NCI-H2227 (cell line): ENCODE results near the gene MLYCD.
"Not testable (repeated sequence)": the region's sequence is repeated elsewhere in the genome, so short reads cannot be mapped to it uniquely, and the experiment has no call there.

Experiments used
- DNase-seq: peaks from one replicate; lab custom pipeline; 2025; ENCODE audit not compliant: unreplicated experiment; lab: John Stamatoyannopoulos, UW

The MLYCD gene

DNA sequence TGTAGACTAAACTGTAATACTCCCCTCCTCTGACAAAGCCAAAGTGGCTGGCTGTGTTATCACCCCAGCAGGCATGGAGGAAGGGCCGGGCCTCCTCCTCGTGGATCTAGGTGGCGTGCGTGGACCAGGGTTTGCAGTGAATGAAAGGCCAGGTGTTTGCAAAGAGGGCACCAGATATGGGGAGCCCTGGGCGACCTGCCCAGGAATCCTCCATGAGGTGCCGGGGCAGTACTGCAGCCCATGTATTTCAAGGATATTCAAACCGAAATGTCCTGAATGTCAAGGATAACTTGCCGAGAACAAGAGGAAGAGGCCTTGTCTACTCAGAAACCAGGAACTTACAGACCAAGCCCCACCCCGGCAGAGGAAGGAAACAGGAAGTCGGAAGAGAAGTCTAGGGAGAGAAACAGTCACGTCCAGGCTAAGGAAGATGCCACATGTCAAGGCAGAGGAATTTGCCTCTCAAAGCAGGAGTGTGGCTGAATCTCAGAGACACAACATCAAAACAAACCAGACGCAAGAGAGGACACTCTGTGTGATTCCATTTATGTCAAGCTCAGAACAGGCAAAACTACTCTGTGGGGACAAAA lies 40.4 kb downstream of the MLYCD start:
- DNase-seq, result no peak

DNA sequence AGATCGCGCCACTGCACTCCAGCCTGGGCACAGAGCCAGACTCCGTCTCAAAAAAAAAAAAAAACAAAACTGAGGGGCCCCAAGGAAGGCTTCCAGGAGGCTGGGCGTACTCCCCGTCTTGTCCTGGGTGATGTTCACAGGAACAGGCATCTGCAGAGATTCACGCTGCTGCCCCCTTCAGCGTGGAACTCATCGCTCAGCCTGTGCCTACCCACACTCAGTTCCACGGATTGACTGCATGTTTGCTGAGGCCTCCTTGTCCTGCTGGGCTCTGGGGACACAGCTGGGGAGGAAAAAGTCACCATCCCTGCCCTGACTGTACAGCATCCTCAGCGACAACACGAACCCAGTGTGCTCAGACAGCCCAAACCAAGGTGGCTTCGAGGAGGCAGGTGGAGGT lies 41.2 kb downstream of the MLYCD start:
- no peak for DNase-seq

DNA sequence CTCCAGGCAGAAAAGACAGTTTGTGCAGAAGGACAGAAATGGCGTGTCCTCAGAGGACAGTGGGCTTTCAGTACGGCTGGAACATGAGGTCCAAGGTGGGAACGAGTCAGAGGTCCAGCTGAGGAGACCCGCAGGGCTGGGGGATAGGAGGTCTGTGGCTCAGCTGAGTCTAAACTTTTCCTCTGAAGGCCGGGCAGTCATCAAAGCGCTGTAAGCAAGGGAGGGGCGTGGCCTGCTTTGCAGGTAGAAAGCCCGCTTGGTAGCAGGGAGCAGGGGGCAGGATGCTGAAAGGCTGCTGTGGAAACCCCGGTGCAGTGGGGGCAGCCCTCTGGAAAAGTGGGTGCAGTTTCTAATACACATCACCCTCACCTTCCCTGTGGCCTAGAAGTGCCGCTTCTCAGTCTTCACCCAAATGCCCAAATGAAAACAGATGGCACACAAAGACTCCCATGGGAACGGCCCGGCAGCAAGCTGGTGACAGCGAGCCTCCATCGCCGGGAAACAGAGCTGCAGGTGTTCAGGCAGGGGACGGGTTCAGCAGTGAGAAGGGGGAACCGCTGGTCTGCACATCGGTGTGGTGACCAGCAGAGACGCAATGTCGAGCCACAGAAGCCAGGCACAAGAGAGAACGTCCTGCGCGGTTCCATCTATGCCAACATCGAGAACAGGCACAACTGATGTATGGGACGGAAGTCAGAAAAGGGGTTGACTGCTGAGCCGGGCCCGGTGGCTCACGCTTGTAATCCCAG lies 41.9 kb downstream of the MLYCD start:
- DNase-seq, result no peak

DNA sequence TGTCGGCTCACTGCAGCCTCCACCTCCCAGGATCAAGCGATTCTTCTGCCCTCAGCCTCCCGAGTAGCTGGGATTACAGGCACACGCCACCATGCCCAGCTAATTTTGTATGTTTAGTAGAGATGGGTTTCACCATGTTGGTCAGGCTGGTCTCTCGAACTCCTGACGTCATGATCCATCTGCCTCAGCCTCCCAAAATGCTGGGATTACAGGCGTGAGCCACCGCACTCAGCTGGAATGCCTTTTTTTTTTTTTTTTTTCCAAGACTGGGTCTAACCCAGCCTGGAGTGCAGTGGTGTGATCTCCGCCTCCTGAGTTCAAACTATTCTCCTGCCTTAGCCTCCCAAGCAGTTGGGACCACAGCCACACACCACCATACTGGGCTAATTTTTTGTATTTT lies 42.6 kb downstream of the MLYCD start:
- DNase-seq, result not testable (repeated sequence)

DNA sequence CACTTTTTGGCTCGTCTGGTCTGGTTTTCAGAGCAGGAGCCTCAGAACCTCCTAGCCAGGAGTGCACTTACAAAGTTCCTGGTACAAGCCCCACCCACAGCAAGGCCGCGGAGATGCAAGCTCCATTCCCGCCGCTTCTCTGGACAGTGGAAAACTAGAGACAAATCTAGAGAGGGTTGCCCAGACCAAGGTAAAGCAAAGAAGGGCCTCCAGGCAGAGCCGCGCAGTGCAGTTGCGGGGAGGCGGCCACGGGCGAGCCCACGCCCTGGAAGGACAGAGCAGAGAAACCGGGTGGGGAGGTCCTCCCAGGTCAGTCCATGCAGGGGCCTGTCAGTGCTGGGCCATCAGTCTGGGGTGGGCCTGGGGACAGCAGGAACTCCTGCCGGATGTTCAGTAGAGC lies 43.2 kb downstream of the MLYCD start:
- no peak for DNase-seq

- no peak for DNase-seq
Observed at GRCh38 chr16:83942815-83943515, 44.0 kb downstream of the MLYCD start.

- no peak for DNase-seq
Observed at GRCh38 chr16:83943516-83944050, 44.7 kb downstream of the MLYCD start.

GRCh38 chr16:83945587-83945986 lies 46.7 kb downstream of the MLYCD start:
- no peak for DNase-seq

DNA sequence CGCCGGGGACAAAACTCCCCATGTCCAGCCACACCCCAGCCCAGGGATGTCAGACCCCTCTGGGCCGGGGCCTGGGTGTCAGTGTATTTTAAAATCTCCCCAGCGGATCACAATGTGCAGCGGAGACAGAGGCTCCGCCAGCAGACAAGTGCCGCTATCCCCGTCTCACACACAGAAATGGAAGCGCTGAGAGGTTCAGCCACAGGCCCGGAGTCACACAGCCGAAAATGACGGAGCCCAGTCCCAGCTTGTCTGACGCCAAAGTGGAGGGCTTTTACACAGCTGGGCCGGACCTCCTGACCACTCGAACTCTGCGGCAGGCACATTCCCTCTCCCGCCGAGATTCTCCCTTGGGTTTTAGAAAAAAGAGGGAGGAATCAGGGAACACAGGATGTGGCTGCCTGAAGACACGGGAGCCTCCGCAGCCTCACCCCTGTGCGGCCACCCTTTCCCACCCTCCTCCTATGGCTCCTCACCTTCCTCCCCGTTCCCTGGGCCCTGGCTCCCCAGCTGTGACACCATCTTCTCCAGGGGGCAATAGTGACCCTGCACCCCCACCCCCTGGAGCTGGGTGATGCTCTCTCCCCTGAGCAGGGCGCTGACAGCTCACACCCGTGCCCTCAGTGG lies 47.4 kb downstream of the MLYCD start:
- no peak for DNase-seq

- DNase-seq, result no peak
Observed at GRCh38 chr16:83946781-83947566, 48.1 kb downstream of the MLYCD start.

DNA sequence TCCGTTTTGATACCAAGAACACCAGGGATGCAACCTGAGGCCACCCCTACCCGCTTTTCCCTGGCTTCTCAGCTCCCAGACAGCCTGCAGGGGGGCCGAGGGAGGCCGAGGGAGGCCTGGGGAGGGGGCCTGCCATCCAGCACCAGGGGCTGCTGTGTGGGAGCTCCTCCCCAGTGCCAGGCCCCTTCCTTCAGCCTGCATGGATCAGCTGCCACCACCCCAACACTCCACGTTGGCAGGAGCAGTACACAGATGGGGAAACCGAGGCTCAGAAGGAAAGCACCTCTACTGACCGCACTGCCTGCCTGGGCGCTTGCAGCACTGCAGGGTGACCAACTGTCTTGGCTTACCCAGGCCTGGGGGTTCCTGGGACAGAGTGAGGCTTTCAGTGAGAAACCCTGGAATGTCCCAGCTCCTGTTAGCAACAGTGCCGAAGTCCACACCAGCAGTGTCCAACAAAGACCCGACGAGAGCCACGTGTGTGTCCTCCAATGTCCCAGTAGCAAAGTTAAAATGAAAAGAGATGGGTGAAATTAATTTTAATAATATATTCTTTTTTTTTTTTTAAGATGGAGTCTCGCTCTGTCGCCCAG lies 48.8 kb downstream of the MLYCD start:
- DNase-seq, result no peak

DNA sequence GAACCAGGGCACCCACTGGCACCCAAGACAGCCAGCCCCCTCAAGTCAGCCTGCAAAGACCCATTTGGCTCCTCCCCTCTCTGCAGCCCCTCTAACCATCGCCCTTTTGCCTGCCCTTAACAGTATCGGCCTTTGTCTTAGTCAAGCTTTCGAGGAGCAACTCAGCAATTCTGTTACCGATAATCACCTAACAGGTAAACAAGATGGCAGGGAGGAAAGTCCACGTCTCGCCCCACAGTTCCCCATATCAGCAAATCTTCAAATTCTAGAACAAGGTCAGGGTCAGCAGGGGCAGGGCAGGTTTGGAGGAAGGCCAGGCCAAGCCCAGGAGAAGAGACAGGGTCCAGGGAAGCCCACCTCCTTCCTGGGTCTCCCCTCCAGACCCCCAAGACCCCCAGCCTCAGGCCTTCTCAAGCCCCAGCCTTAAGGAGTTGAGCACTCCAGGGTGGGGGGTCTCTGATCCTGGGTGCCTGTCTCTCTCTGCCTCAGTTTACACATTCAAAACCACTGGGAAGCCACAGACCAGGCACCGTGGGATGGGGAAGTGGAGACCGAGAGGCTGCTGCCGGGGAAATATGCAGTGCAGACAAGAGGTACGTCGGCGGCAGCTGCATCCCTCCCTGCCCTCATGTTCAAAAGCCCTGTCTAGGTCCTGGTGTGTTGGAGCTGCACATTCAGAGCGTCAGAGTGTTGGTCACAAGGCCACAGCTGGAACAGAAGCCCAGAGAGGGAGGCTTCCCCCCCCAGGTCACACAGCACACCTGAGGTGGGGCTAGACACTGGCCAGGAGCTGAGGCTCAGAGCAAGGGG lies 50.2 kb downstream of the MLYCD start:
- DNase-seq, result no peak

GRCh38 chr16:83949724-83950001 lies 50.7 kb downstream of the MLYCD start:
- no peak for DNase-seq

GRCh38 chr16:83950862-83951399 lies 52.0 kb downstream of the MLYCD start:
- DNase-seq, result not testable (repeated sequence)

DNA sequence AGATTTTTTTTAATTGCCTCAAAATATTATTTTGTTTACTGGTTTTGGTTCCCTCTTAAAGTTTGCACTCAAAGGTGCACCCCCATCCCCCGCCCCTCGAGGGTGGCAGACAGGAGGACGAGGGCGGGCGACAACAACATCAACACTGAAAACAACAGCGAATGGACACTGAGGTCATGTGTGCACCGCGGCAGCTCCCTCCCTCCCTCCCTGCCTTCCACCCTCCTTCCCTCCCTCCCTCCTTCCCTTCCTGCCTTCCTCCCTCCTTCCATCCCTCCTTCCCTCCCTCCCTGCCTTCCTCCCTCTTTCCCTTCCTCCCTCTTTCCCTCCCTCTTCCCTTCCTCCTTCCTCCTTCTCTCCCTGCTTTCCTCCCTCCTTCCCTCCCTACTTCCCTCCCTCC lies 52.6 kb downstream of the MLYCD start:
- DNase-seq, result no peak

GRCh38 chr16:83952587-83952939 lies 53.6 kb downstream of the MLYCD start:
- no peak for DNase-seq

DNA sequence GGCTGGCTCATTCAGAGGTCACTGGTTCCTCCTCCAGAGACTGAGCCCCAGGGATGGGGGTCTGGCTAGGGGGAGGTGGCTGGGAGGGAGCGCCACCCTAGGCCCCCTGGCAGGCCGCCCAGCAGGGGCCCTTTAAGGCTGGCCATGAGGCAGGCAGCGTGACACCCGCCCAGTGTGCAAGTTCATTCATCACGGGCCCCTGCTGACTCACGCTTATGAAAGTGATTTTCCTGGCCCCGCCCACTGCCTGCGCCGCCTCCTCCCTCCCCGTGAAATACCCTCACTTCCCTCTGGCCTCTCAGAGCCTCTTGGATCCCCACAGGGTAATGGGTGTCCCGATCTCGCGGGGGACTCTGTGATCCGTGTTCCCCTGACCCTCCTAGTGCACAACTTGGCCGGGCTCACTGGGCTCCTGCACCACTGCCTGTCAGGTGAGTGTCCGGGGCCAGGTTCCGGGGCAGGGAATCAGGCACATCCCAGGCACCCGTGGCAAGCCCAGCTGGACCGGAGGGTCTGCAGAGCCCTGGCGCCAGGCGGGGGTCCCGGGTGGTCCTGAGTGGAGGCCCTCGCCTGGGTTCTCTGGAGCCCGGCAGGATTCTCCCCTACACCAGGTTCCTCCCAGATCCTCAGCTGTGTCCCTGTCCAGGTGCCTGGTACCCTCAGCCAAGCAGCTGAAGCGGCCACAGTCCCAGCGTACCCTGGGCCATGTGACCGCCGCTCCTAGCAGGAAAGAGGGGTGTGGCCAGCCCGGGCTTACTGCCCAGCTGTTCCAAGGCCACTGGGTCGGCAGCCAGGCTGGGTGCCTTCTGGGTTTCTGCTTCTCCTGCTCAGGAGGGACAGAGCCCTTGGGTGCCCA lies 54.3 kb downstream of the MLYCD start, which contains the start of gene OSGIN1:
Gene OSGIN1 (plus strand): TSS at position 301 of the 856 bp plus-strand sequence. CDS start 4,432 bp downstream, outside the sequence.
- peak; percentile 58 for DNase-seq

DNA sequence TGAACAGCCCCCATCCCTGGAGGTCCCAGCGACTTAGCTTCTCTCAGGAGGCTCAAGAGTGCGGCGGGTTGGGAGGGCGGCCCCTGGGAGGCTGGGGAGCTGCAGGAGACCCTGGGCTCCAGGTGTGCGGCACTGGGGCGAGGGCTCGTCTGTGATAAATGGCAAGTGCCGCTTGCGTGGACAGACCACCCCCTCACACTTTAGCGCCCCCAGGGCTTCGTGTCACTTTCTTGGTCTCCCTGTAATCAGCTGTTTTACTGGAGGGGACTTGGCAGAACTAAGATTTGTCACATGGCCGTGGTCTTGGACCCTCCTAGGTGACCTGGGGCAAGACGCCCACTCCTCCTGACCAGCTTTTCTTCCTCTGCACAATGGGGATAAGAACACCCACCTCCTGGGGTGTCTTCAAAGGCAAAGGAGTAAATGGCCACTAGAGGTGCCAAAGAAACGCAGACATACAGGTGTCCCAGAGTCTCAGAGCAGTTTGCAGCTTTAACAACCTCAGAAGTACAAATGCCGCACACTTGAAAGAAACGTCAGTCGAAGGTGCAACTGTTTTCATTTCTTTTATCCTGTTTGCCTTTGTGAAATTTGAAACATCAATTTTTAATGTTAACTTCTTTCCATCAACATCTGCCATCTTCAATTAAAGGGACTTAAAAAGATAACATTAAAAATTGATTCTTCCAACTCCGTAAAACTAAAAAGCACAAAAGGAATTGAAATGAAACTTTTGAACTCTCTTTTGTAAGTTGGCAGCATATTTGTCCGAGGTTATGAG lies 55.1 kb downstream of the MLYCD start:
- peak; percentile 5 for DNase-seq
